ENCODE measurements around the gene PACS2. TPM values are rescaled to one million over a fixed set of nuclear protein-coding genes. Genes with fewer than 3 reads are reported as not detected.

Gene PACS2
- total RNA-seq, 2 donors from 2014 or later: 80.4 to 125 TPM

- DNase-seq (ENCODE audit: low spot score) (no peak), ATAC-seq (ENCODE audit: insufficient number of reproducible peaks, low FRiP score, low read depth) (no peak)
- no peak overlapping the region for H3K4me3 ChIP-seq
- H3K36me3 ChIP-seq: no peaks in the 10 kb centered on the region
- no peak overlapping the region for H3K27ac ChIP-seq
- H3K27me3 ChIP-seq (replicated peaks; ENCODE audit: insufficient read depth): no peaks in the 10 kb centered on the region
- no peaks in the 10 kb centered on the region for H3K9me3 ChIP-seq
- TF ChIP-seq CTCF (IDR thresholded peaks at IDR 0.05): no peak
- peaks cover 6 to 27% of the 10 kb centered on the region in 2 donors for H3K4me1 ChIP-seq (ENCODE audit: control insufficient read depth in 1 of 2, low read depth in 2 of 2)
These were observed 118.6 kb downstream of the PACS2 start for GRCh38 chr14:105433161-105433605.

GRCh38 chr14:105436402-105436801 lies 121.9 kb downstream of the PACS2 start:
- Histone ChIP-seq H3K9me3 (no peaks in the 10 kb centered on the region), H3K27me3 (replicated peaks; ENCODE audit: insufficient read depth) (no peaks in the 10 kb centered on the region), H3K4me3 (no peak overlapping the region), H3K4me1 (ENCODE audit: control insufficient read depth in 1 of 2, low read depth in 2 of 2) (peaks cover 0 to 21% of the 10 kb centered on the region in 2 donors), H3K36me3 (no peaks in the 10 kb centered on the region), H3K27ac (no peak overlapping the region)
- DNase-seq (ENCODE audit: low spot score) (no peak), ATAC-seq (ENCODE audit: insufficient number of reproducible peaks, low FRiP score, low read depth) (no peak)
- TF ChIP-seq CTCF (IDR thresholded peaks at IDR 0.05): no peak

GRCh38 chr14:105436891-105437722 lies 122.6 kb downstream of the PACS2 start:
- no peaks in the 10 kb centered on the region for H3K27me3 ChIP-seq (replicated peaks; ENCODE audit: insufficient read depth)
- ATAC-seq (ENCODE audit: insufficient number of reproducible peaks, low FRiP score, low read depth) (no peak), DNase-seq (ENCODE audit: low spot score) (no peak)
- no peaks in the 10 kb centered on the region for H3K9me3 ChIP-seq
- H3K27ac ChIP-seq: no peak overlapping the region
- TF ChIP-seq CTCF (IDR thresholded peaks at IDR 0.05): no peak
- H3K36me3 ChIP-seq: peaks cover under 1% of the 10 kb centered on the region
- no peak overlapping the region for H3K4me3 ChIP-seq
- H3K4me1 ChIP-seq (ENCODE audit: control insufficient read depth in 1 of 2, low read depth in 2 of 2): peaks cover 0 to 21% of the 10 kb centered on the region in 2 donors

GRCh38 chr14:105437723-105438500 lies 123.4 kb downstream of the PACS2 start:
- Histone ChIP-seq H3K4me3 (no peak overlapping the region), H3K4me1 (ENCODE audit: control insufficient read depth in 1 of 2, low read depth in 2 of 2) (peaks cover 0 to 21% of the 10 kb centered on the region in 2 donors), H3K27me3 (replicated peaks; ENCODE audit: insufficient read depth) (no peaks in the 10 kb centered on the region), H3K36me3 (peaks cover 6% of the 10 kb centered on the region), H3K9me3 (no peaks in the 10 kb centered on the region), H3K27ac (no peak overlapping the region)
- ATAC-seq (ENCODE audit: insufficient number of reproducible peaks, low FRiP score, low read depth): no peak
- DNase-seq (ENCODE audit: low spot score): no peak
- no peak for TF ChIP-seq CTCF (IDR thresholded peaks at IDR 0.05)

GRCh38 chr14:105439179-105439578 lies 124.6 kb downstream of the PACS2 start:
- peaks cover 6% of the 10 kb centered on the region for H3K36me3 ChIP-seq
- no peak overlapping the region for H3K4me3 ChIP-seq
- no peak for ATAC-seq (ENCODE audit: insufficient number of reproducible peaks, low FRiP score, low read depth)
- H3K27ac ChIP-seq: no peak overlapping the region
- H3K9me3 ChIP-seq: no peaks in the 10 kb centered on the region
- no peak for DNase-seq (ENCODE audit: low spot score)
- H3K27me3 ChIP-seq (replicated peaks; ENCODE audit: insufficient read depth): no peaks in the 10 kb centered on the region
- H3K4me1 ChIP-seq (ENCODE audit: control insufficient read depth in 1 of 2, low read depth in 2 of 2): peaks cover 0 to 21% of the 10 kb centered on the region in 2 donors
- no peak for TF ChIP-seq CTCF (IDR thresholded peaks at IDR 0.05)

Data from thoracic aorta (tissue), 2 donors.